H1 (cell line): Measurements from ENCODE around the gene SMYD3. TPM values are rescaled to one million over a fixed set of nuclear protein-coding genes. Genes with fewer than 3 reads are reported as not detected.

Experiments
- CTCF ChIA-PET: fragments of 300-600 bp; sonication (Branson Sonifier 250); formaldehyde crosslinking; loops from one replicate; lab custom pipeline; 2021; ENCODE audit not compliant: partially characterized antibody; lab: Charles Lee
- POLR2A ChIA-PET: fragments of 300-600 bp; sonication (Branson Sonifier 250); formaldehyde crosslinking; loops from one replicate; lab custom pipeline; 2021; ENCODE audit warnings: inconsistent platforms; ENCODE audit not compliant: partially characterized antibody; lab: Charles Lee
- DNase-seq, 2 experiments: peaks; one replicate each; pipeline versions ENCODE4 v3.0.0 to v3.0.0-alpha.2; 2010 to 2022; ENCODE audit warnings: low spot score in 2 of 2, low read depth in 1 of 2, mixed read lengths in 1 of 2
- FAIRE-seq: peaks from 2 replicates; lab custom pipeline; 2011; peaks lifted over from hg19 to GRCh38; lab: Jason Lieb, UNC
- H2AFZ ChIP-seq: 2 replicates; pipeline ENCODE4 v1.8.1; 2012; ENCODE audit warnings: low read length, inconsistent platforms
- H2AK5ac ChIP-seq: 2 replicates; pipeline ENCODE4 v1.6.1; 2013; ENCODE audit warnings: low read depth, low read length
- H2BK120ac ChIP-seq: replicated peaks from 2 replicates; pipeline ENCODE3; 2013; ENCODE audit warnings: low read depth, low read length, inconsistent platforms
- H2BK12ac ChIP-seq: 2 replicates; pipeline ENCODE4 v1.6.1; 2013; ENCODE audit warnings: low read depth, low read length
- H2BK15ac ChIP-seq: 2 replicates; pipeline ENCODE4 v1.6.1; 2013; ENCODE audit warnings: low read length
- H2BK20ac ChIP-seq: 2 replicates; pipeline ENCODE4 v1.6.1; 2013; ENCODE audit warnings: low read length
- H2BK5ac ChIP-seq: 2 replicates; pipeline ENCODE4 v1.6.1; 2013; ENCODE audit warnings: low read depth, low read length
- H3K14ac ChIP-seq: 2 replicates; pipeline ENCODE4 v1.6.1; 2013; ENCODE audit warnings: inconsistent platforms; ENCODE audit not compliant: insufficient read length
- H3K18ac ChIP-seq: 2 replicates; pipeline ENCODE4 v1.6.1; 2013; ENCODE audit warnings: low read length; ENCODE audit errors: extremely low read depth
- H3K23ac ChIP-seq: 2 replicates; pipeline ENCODE4 v1.6.1; 2013; ENCODE audit warnings: inconsistent platforms; ENCODE audit not compliant: insufficient read length
- H3K23me2 ChIP-seq: 2 replicates; pipeline ENCODE4 v1.6.1; 2013; ENCODE audit warnings: low read depth, low read length
- H3K27ac ChIP-seq: 2 replicates; pipeline ENCODE4 v1.6.1; 2011; ENCODE audit warnings: low read depth, low read length, inconsistent platforms
- H3K27me3 ChIP-seq, 4 experiments: replicated peaks in 1 of 4; 1 replicate in 1 of 4; 2 replicates in 3 of 4; pipeline versions ENCODE4 v1.6.1 to v1.8.1; 2011 to 2013; ENCODE audit warnings: low read length in 3 of 4, mild to moderate bottlenecking in 3 of 4, inconsistent platforms in 2 of 4, mixed read lengths in 2 of 4, moderate library complexity in 1 of 4; ENCODE audit not compliant: control insufficient read depth in 3 of 4, insufficient read depth in 3 of 4; ENCODE audit errors: extremely low read depth in 1 of 4
- H3K36me3 ChIP-seq, 4 experiments: 2 replicates each; pipeline versions ENCODE4 v1.6.1 to v1.8.1; 2011 to 2013; ENCODE audit warnings: mild to moderate bottlenecking in 4 of 4, low read length in 3 of 4, moderate library complexity in 2 of 4, control low read depth in 1 of 4, inconsistent platforms in 1 of 4; ENCODE audit not compliant: insufficient read depth in 4 of 4, control insufficient read depth in 2 of 4
- H3K4ac ChIP-seq: replicated peaks from 2 replicates; pipeline ENCODE3; 2013; ENCODE audit warnings: low read length, low read depth, mixed read lengths, inconsistent platforms; ENCODE audit not compliant: insufficient read length
- H3K4me1 ChIP-seq, 4 experiments: replicated peaks in 1 of 4; 1 replicate in 1 of 4; 2 replicates in 3 of 4; pipeline versions ENCODE4 v1.6.1 to v1.8.1; 2011 to 2013; ENCODE audit warnings: low read length in 3 of 4, inconsistent platforms in 2 of 4, mixed read lengths in 1 of 4; ENCODE audit not compliant: insufficient read depth in 4 of 4, control insufficient read depth in 3 of 4
- H3K4me2 ChIP-seq, 2 experiments: 2 replicates each; pipeline versions ENCODE4 v1.6.1 to v1.8.1; 2011 to 2013; ENCODE audit warnings: low read depth in 2 of 2, low read length in 2 of 2, control low read depth in 1 of 2, inconsistent platforms in 1 of 2, mild to moderate bottlenecking in 1 of 2; ENCODE audit not compliant: insufficient read depth in 1 of 2
- H3K4me3 ChIP-seq, 4 experiments: fragments of 200-600, 300-600 bp in 1 of 4; sonication (generic), shearing (Covaris generic), sonication (Bioruptor Twin) in 1 of 4; 2 replicates each; pipeline versions ENCODE4 v1.5.1 to v1.8.1; 2011 to 2016; ENCODE audit warnings: low read length in 4 of 4, low read depth in 3 of 4, control low read depth in 2 of 4, inconsistent platforms in 2 of 4, mild to moderate bottlenecking in 2 of 4, mixed read lengths in 1 of 4, moderate library complexity in 1 of 4; ENCODE audit not compliant: insufficient read depth in 2 of 4; ENCODE audit errors: extremely low read depth in 1 of 4
- H3K56ac ChIP-seq: replicated peaks from 2 replicates; pipeline ENCODE3; 2013; ENCODE audit warnings: low read depth, mild to moderate bottlenecking, mixed read lengths, low read length, inconsistent platforms; ENCODE audit not compliant: insufficient read length
- H3K79me1 ChIP-seq: 2 replicates; pipeline ENCODE4 v1.6.1; 2013; ENCODE audit warnings: low read depth, low read length, control low read depth
- H3K79me2 ChIP-seq, 2 experiments: 2 replicates each; pipeline versions ENCODE4 v1.6.1 to v1.8.1; 2012 to 2013; ENCODE audit warnings: low read length in 2 of 2, mild to moderate bottlenecking in 2 of 2, inconsistent platforms in 1 of 2; ENCODE audit not compliant: insufficient read depth in 2 of 2, control insufficient read depth in 1 of 2
- H3K9ac ChIP-seq, 4 experiments: replicated peaks in 1 of 4; 1 replicate in 1 of 4; 2 replicates in 3 of 4; pipeline versions ENCODE4 v1.6.1 to v1.8.1; 2011 to 2013; ENCODE audit warnings: low read depth in 3 of 4, low read length in 3 of 4, control low read depth in 2 of 4, mild to moderate bottlenecking in 2 of 4, moderate library complexity in 2 of 4, inconsistent platforms in 1 of 4; ENCODE audit errors: extremely low read depth in 1 of 4
- H3K9me3 ChIP-seq, 2 experiments: 2 replicates each; pipeline versions ENCODE4 v1.6.1 to v1.8.1; 2012 to 2013; ENCODE audit warnings: mild to moderate bottlenecking in 2 of 2, moderate library complexity in 2 of 2, control low read depth in 1 of 2, inconsistent platforms in 1 of 2, low read depth in 1 of 2, low read length in 1 of 2, mixed read lengths in 1 of 2; ENCODE audit not compliant: insufficient read depth in 2 of 2
- H4K20me1 ChIP-seq, 2 experiments: replicated peaks in 1 of 2; 2 replicates each; pipeline versions ENCODE3 to v1.8.1; 2011 to 2013; ENCODE audit warnings: inconsistent platforms in 2 of 2, low read length in 2 of 2, mild to moderate bottlenecking in 1 of 2; ENCODE audit not compliant: insufficient read depth in 2 of 2, control insufficient read depth in 1 of 2
- H4K5ac ChIP-seq: 2 replicates; pipeline ENCODE4 v1.6.1; 2013; ENCODE audit warnings: low read length, low read depth, mixed read lengths, inconsistent platforms; ENCODE audit not compliant: insufficient read length
- H4K8ac ChIP-seq: 2 replicates; pipeline ENCODE4 v1.8.0; 2013; ENCODE audit warnings: mild to moderate bottlenecking, moderate library complexity, low read length, inconsistent platforms; ENCODE audit not compliant: insufficient read depth; ENCODE audit errors: extremely low read depth
- H4K91ac ChIP-seq: replicated peaks from 2 replicates; pipeline ENCODE3; 2013; ENCODE audit warnings: low read length, mixed read lengths, inconsistent platforms; ENCODE audit not compliant: insufficient read length
- EZH2 ChIP-seq: fragments of 200-600 bp; sonication (generic); IDR thresholded peaks from 2 replicates; pipeline ENCODE4 v1.7.1; 2012; ENCODE audit warnings: low read depth, mild to moderate bottlenecking, moderate library complexity, low read length, inconsistent platforms; ENCODE audit not compliant: severe bottlenecking
- RFX5 ChIP-seq: IDR thresholded peaks from 2 replicates; pipeline ENCODE4 v1.6.1; 2011; ENCODE audit warnings: low read depth, low read length, improper control_type of control experiment, borderline replicate concordance
- TAF1 ChIP-seq: IDR thresholded peaks from 2 replicates; pipeline ENCODE4 v1.6.1; 2011; ENCODE audit warnings: mild to moderate bottlenecking, low read depth, low read length
- WGBS, 2 experiments: shearing (Covaris generic) in 1 of 2; methylation state at CpG; one replicate each; pipeline versions ENCODE4 v1.1.6 to v1.1.7; 2013 to 2015; ENCODE audit warnings: low lambda C conversion rate in 2 of 2, mixed read lengths in 2 of 2, inconsistent platforms in 1 of 2, low coverage in 1 of 2, missing lambda C conversion rate in 1 of 2; ENCODE audit not compliant: insufficient replicate concordance in 2 of 2, insufficient coverage in 1 of 2, insufficient read length in 1 of 2; ENCODE audit errors: extremely low coverage in 1 of 2, missing lambda C conversion rate in 1 of 2; 5-methylcytosine and 5-hydroxymethylcytosine counted together
- polyA plus RNA-seq, 7 experiments: library from polyadenylated mRNA; depleted of rRNA in 3 of 7; stranded (reverse) in 5 of 7; unstranded in 2 of 7; fragments of >200 nt in 5 of 7; fragments of 200-250 nt in 2 of 7; gene quantifications; 1 replicate in 5 of 7; 2 replicates in 1 of 7; 4 replicates in 1 of 7; pipeline versions ENCODE4 v1.2.1 to v1.2.3, GENCODE V29; 2011 to 2013; ENCODE audit warnings: missing spikeins in 2 of 7, mixed read lengths in 2 of 7
- total RNA-seq: library from RNA; stranded (reverse); fragmentation: NEBNext Ultra II Directional; extraction: Animal tissue kit (Norgen Biotek cat#: 25700); gene quantifications from 2 replicates; pipeline ENCODE4 v1.2.1, GENCODE V29; 2021

Gene SMYD3
- total and polyA plus RNA-seq, 2 of the 8 experiments (the other 6 are each of a cell fraction or from before 2014, with no cell fraction given): 17.3 to 25.4 TPM

- no peak for FAIRE-seq
- Histone ChIP-seq H4K20me1 (no peaks in the 10 kb centered on the region), H2BK20ac (no peak overlapping the region), H3K27me3 (no peaks in the 10 kb centered on the region), H3K23me2 (no peaks in the 10 kb centered on the region; the same call in 1 of the 2 replicates), H3K79me1 (no peaks in the 10 kb centered on the region), H4K91ac (no peak overlapping the region), H3K4me3 (no peak overlapping the region), H3K4ac (no peak overlapping the region), H2BK15ac (no peak overlapping the region), H2BK5ac (no peak overlapping the region), H4K8ac (no peak overlapping the region), H3K79me2 (no peaks in the 10 kb centered on the region), H2AFZ (no peak overlapping the region), H3K27ac (no peak overlapping the region), H3K4me2 (no peak overlapping the region), H3K56ac (no peak overlapping the region), H2BK120ac (no peak overlapping the region), H3K4me1 (no peaks in the 10 kb centered on the region; a peak in 1 of 7 replicates), H3K9ac (no peak overlapping the region), H3K14ac (no peak overlapping the region), H4K5ac (no peak overlapping the region), H3K9me3 (no peaks in the 10 kb centered on the region), H2BK12ac (no peak overlapping the region), H3K18ac (no peak overlapping the region), H2AK5ac (no peak overlapping the region), H3K23ac (no peak overlapping the region), H3K36me3 (no peaks in the 10 kb centered on the region)
- TF ChIP-seq TAF1: no peak
- no peak for TF ChIP-seq RFX5
- TF ChIP-seq EZH2: no peak
- CTCF ChIA-PET: interaction anchor here (0.6 to 1.4 kb wide), 5 partner anchors 9 to 365 kb away, joined by 3 to 4 read pairs (median 4); no protein-coding TSS in a partner anchor
- POLR2A ChIA-PET: no interaction called here
- 82% methylated on average over 2 of the region's 2 CpGs; no CpG with 5 or more reads in 1 of the 2 experiments for WGBS, 2 experiments
- no peak for DNase-seq
Measured at GRCh38 chr1:246302711-246303317, 204.3 kb downstream of the SMYD3 start.
